Colonic mucosa (tissue), 4 donors: ENCODE results near the gene SLC25A25. TPM values are rescaled to one million over a fixed set of nuclear protein-coding genes. Genes with fewer than 3 reads are reported as not detected.
"Not testable (repeated sequence)": the region's sequence is repeated elsewhere in the genome, so short reads cannot be mapped to it uniquely, and the experiment has no call there.

Experiments used
- DNase-seq: peaks from one replicate; pipeline ENCODE4 v3.0.0-alpha.2; 2020
- H3K27ac ChIP-seq: fragments of 200-600 bp; one replicate; pipeline ENCODE4 v1.8.0; 2021
- H3K27me3 ChIP-seq: fragments of 200-600 bp; one replicate; pipeline ENCODE4 v1.8.0; 2021
- H3K36me3 ChIP-seq: fragments of 200-600 bp; one replicate; pipeline ENCODE4 v1.8.0; 2021
- H3K4me1 ChIP-seq: fragments of 200-600 bp; one replicate; pipeline ENCODE4 v1.8.0; 2021; ENCODE audit warnings: mild to moderate bottlenecking
- H3K4me3 ChIP-seq: fragments of 200-600 bp; one replicate; pipeline ENCODE4 v1.8.0; 2021
- H3K9ac ChIP-seq, 2 donors: one replicate each; pipeline ENCODE4 v1.7.0; 2013; ENCODE audit warnings: control low read depth in 2 of 2, low read depth in 2 of 2, low read length in 2 of 2
- H3K9me3 ChIP-seq: fragments of 200-600 bp; one replicate; pipeline ENCODE4 v1.8.0; 2021
- CTCF ChIP-seq: fragments of 200-600 bp; IDR thresholded peaks from one replicate; pipeline ENCODE4 v1.8.0; 2022; ENCODE audit warnings: antibody characterized with exemption, mild to moderate bottlenecking
- intact Hi-C: fragments of 100-400 bp; cut with DNase I; formaldehyde crosslinking; loops from one replicate; pipeline ENCODE4 v1.14.1; 2022
- total RNA-seq, 2 donors: library from RNA; stranded (reverse); fragmentation: NEBNext Ultra II Directional in 1 of 2; extraction: Animal tissue kit (Norgen Biotek cat#: 25700) in 1 of 2; gene quantifications; one replicate each; pipeline ENCODE4 v1.2.1, GENCODE V29; 2021
- donor health status: healthy.
- donor health status: DM: no; HTN: no; CAD: no.
- donor health status: DM: no; HTN: no; CAD: no.

SLC25A25 gene
- total RNA-seq, 2 donors from 2014 or later = 12.3 to 19.7 TPM

DNA sequence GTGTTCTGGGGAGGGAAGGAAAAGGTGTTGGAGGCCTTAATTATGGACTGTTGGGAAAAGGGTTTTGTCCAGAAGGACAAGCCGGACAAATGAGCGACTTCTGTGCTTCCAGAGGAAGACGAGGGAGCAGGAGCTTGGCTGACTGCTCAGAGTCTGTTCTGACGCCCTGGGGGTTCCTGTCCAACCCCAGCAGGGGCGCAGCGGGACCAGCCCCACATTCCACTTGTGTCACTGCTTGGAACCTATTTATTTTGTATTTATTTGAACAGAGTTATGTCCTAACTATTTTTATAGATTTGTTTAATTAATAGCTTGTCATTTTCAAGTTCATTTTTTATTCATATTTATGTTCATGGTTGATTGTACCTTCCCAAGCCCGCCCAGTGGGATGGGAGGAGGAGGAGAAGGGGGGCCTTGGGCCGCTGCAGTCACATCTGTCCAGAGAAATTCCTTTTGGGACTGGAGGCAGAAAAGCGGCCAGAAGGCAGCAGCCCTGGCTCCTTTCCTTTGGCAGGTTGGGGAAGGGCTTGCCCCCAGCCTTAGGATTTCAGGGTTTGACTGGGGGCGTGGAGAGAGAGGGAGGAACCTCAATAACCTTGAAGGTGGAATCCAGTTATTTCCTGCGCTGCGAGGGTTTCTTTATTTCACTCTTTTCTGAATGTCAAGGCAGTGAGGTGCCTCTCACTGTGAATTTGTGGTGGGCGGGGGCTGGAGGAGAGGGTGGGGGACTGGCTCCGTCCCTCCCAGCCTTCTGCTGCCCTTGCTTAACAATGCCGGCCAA lies 40.4 kb downstream of the SLC25A25 start:
- H3K27ac ChIP-seq = peak overlapping the region; percentile 59
- TF ChIP-seq CTCF = no peak
- no peak for DNase-seq
- no peaks in the 10 kb centered on the region for H3K27me3 ChIP-seq
- peaks cover 18% of the 10 kb centered on the region for H3K36me3 ChIP-seq
- intact Hi-C loops = no loop called here
- H3K9me3 ChIP-seq = no peaks in the 10 kb centered on the region
- no peak overlapping the region for H3K4me3 ChIP-seq
- H3K4me1 ChIP-seq = peaks cover 13% of the 10 kb centered on the region
- H3K9ac ChIP-seq = peak overlapping the region in 1 of 2 donors; percentile 81

- Histone ChIP-seq H3K9ac (peak overlapping the region; percentile 12 to 81), H3K27me3 (no peaks in the 10 kb centered on the region), H3K9me3 (no peaks in the 10 kb centered on the region), H3K36me3 (peaks cover 18% of the 10 kb centered on the region), H3K4me3 (peak overlapping the region; percentile 2), H3K27ac (peak overlapping the region; percentile 59), H3K4me1 (peaks cover 6% of the 10 kb centered on the region)
- no peak for DNase-seq
- intact Hi-C loops = no loop called here
- TF ChIP-seq CTCF = no peak
Observed at GRCh38 chr9:128109050-128109709, 41.1 kb downstream of the SLC25A25 start.

DNA sequence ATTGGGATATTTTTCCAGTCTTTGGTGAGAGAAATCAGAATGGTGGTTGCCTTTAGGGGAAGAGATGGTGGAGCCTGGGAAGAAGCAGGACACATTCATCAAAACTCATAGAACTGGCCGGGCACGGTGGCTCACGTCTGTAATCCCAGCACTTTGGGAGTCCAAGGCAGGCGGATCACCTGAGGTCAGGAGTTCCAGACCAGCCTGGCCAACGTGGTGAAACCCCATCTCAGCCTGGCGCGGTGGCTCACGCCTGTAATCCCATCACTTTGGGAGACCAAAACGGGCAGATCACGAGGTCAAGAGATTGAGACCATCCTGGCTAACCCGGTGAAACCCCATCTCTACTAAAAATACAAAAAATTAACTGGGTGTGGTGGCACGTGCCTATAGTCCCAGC lies 43.7 kb downstream of the SLC25A25 start:
- H3K9me3 ChIP-seq, DNase-seq: not testable (repeated sequence)

DNA sequence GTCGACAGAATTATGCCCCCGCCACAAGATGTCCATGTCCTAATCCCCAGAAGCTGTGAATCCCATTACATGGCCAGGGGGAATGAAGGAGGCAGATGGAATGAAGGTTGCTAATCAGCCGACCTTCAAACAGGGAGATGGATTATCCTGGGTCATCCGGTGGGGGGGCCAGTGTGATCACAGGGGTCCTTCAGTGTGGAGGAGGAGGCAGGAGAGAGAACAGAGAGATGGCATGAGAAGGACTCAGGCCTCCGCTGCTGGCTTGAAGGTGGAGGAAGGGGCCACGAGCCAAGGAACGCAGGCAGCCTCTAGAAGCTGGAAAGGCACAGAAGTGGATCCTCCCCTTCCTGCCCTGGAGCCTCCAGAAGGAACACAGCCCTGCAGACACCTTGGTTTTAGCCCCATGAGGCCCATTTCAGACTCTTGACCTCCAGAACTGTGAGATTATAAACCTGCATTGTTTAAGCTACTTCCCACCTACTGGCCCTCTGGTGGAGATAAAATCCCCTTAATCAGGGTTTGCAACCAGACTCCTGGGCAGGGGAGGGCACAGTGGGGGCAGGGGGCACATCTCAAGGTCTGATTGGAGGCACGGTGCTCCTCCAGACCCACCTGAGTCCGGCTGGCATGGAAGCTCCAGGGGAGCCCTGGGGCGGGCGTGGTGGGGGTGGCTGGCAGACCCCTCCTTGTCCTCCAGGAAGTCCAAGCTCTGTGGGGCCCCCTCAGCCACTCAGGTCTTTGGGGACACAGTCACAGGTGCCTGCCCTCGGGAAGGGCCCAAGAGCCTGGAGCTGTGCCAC lies 45.7 kb downstream of the SLC25A25 start:
- intact Hi-C loops = no loop called here
- Histone ChIP-seq H3K27ac (peak overlapping the region; percentile 94), H3K9me3 (no peaks in the 10 kb centered on the region), H3K27me3 (no peaks in the 10 kb centered on the region), H3K9ac (peak overlapping the region; percentile 94 to 97), H3K36me3 (no peaks in the 10 kb centered on the region), H3K4me1 (peaks cover 20% of the 10 kb centered on the region), H3K4me3 (peak overlapping the region; percentile 32)
- no peak for DNase-seq
- TF ChIP-seq CTCF = no peak

More for the DNA sequence above, 43.7 kb downstream of the SLC25A25 start:
- H3K27me3 ChIP-seq, intact Hi-C loops: not testable (repeated sequence)
- Histone ChIP-seq H3K4me1 (peaks cover 15% of the 10 kb centered on the region), H3K4me3 (peak overlapping the region; percentile 32), H3K36me3 (peaks cover 14% of the 10 kb centered on the region), H3K27ac (peak overlapping the region; percentile 59), H3K9ac (peak overlapping the region in 1 of 2 donors; percentile 70)

- Histone ChIP-seq H3K27ac (peak overlapping the region; percentile 94), H3K27me3 (no peaks in the 10 kb centered on the region), H3K9ac (peak overlapping the region; percentile 94 to 97), H3K4me1 (peaks cover 20% of the 10 kb centered on the region), H3K9me3 (no peaks in the 10 kb centered on the region), H3K36me3 (no peaks in the 10 kb centered on the region), H3K4me3 (peak overlapping the region; percentile 32)
- TF ChIP-seq CTCF = no peak
- intact Hi-C loops = loop anchor here (5.0 kb wide), 2 partner anchors 67 to 162 kb away; no protein-coding TSS in a partner anchor
- no peak for DNase-seq
Observed at GRCh38 chr9:128114326-128115186, 46.5 kb downstream of the SLC25A25 start.
